ENCODE data around the gene ASIC3. TPM values are rescaled to one million over a fixed set of nuclear protein-coding genes. Genes with fewer than 3 reads are reported as not detected.
A peak's percentile ranks its signal among the peaks of the same experiment; 100 is the strongest.

The ASIC3 gene
- total and polyA plus RNA-seq, 2 of the 4 experiments (the other 2 are of a cell fraction) = 0.74 TPM; not detected in 1

DNA sequence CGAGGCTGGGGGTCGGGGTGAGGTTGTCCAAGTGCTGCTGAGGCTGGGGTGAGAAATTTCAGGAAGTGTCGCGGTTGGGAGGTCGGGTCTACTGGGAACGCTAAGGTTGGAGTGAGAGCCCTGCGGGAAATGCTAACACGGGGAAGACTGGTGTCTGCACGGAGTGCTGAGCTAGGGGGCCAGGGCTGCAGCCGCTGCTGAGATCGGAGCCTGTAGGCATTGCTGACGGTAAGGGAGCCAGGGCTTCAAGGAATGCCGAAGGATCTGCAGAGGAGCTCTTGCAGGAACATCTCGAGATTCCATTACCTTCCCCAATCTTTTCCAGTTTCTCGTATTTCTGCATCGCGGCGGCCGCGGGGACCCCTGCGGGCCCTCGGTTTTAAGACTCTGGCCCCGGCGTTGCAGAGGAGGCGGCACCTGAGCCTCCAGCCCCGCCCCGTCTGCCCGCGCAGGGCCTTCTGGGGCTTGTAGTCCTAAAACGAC is 9.2 kb downstream of the ASIC3 start, which contains the start of gene CDK5:
Gene CDK5 (minus strand): TSS at position 392 of the 483 bp plus-strand sequence. CDS start 49 bp downstream, at position 343.
- Histone ChIP-seq H3K18ac (ENCODE audit: low read depth, low read length) (peak within 1 kb of the TSS; percentile 52), H3K14ac (replicated peaks; ENCODE audit: low read depth, low read length) (peak within 1 kb of the TSS; percentile 97), H3K27ac (ENCODE audit: insufficient read depth, low read length) (peak within 1 kb of the TSS; percentile 91), H4K8ac (ENCODE audit: low read depth in 2 of 2, low read length in 2 of 2) (peak within 1 kb of the TSS; percentile 94 to 100), H3K79me1 (ENCODE audit: low read depth in 1 of 2, low read length in 2 of 2) (peaks cover 19 to 52% of the 10 kb centered on the region in 2 experiments), H3K4ac (ENCODE audit: low read depth, low read length) (peak within 1 kb of the TSS; percentile 97), H3K4me1 (ENCODE audit: control insufficient read depth, insufficient read depth, low read length) (peaks cover 36% of the 10 kb centered on the region), H4K20me1 (ENCODE audit: insufficient read depth, low read length) (peaks cover 13% of the 10 kb centered on the region), H2AK9ac (replicated peaks; ENCODE audit: low read depth, low read length, poor library complexity) (peak within 1 kb of the TSS; percentile 95), H2BK20ac (ENCODE audit: low read depth, low read length) (peak within 1 kb of the TSS; percentile 18), H3K27me3 (ENCODE audit: control insufficient read depth, insufficient read depth, low read length) (no peaks in the 10 kb centered on the region), H3K9ac (ENCODE audit: low read depth, low read length) (peak within 1 kb of the TSS; percentile 88), H3K9me3 (ENCODE audit: control insufficient read depth, insufficient read depth, low read length) (no peaks in the 10 kb centered on the region), H2BK120ac (ENCODE audit: low read depth, low read length) (peak within 1 kb of the TSS; percentile 84), H3K4me3 (ENCODE audit: insufficient read depth, low read depth, low read length) (peak within 1 kb of the TSS; percentile 67), H4K5ac (ENCODE audit: low read depth, low read length) (peak within 1 kb of the TSS; percentile 80), H3K9me1 (ENCODE audit: insufficient read depth, low read length) (peaks cover 12% of the 10 kb centered on the region; the same call in 1 of the 2 replicates), H2BK5ac (ENCODE audit: low read depth, low read length, poor library complexity, severe bottlenecking) (peak within 1 kb of the TSS; percentile 94), H3K56ac (ENCODE audit: extremely low read depth, insufficient read depth, low read length) (peak within 1 kb of the TSS; percentile 95), H2AFZ (replicated peaks; ENCODE audit: low read length, poor library complexity) (peak within 1 kb of the TSS; percentile 92), H3K23ac (ENCODE audit: low read depth, low read length) (peak within 1 kb of the TSS; percentile 91), H2AK5ac (ENCODE audit: low read depth, low read length) (peak within 1 kb of the TSS; percentile 95), H2BK15ac (ENCODE audit: low read depth, low read length) (peak within 1 kb of the TSS; percentile 69; the same call in 2 of the 3 replicates), H3K4me2 (ENCODE audit: low read depth, low read length) (peak within 1 kb of the TSS; percentile 81), H3K36me3 (ENCODE audit: control insufficient read depth, insufficient read depth, low read length) (no peaks in the 10 kb centered on the region), H4K91ac (ENCODE audit: insufficient read depth, low read depth, low read length) (peak within 1 kb of the TSS; percentile 98)
- in situ Hi-C loops (cut with MboI; ENCODE audit: low sequenced_read_pairs) (no loop called here), intact Hi-C loops (cut with micrococcal nuclease) (no loop called here), dilution Hi-C loops (cut with HindIII; ENCODE audit: low sequenced_read_pairs, unreplicated experiment) (no loop called here)
- DNase-seq (no peak), ATAC-seq (ENCODE audit: low read depth) (peak; percentile 8)
- ChIA-PET POLR2A (ENCODE audit: unreplicated experiment) (no interaction called here), CTCF (interaction anchor here (0.8 kb wide), 1 partner anchor 1770 kb away, joined by 3 read pairs; no protein-coding TSS in a partner anchor)
- TF ChIP-seq MAZ (IDR thresholded peaks at IDR 0.05; ENCODE audit: borderline replicate concordance, low read depth, low read length) (peak; percentile 83; the same call in 1 of the 2 replicates), POLR2A (IDR thresholded peaks at IDR 0.05; ENCODE audit: low read depth, low read length) (no peak)
- WGBS, 2 experiments (ENCODE audit: extremely low coverage in 2 of 2, insufficient read length in 1 of 2) = 0% methylated on average over 16 of the region's 30 CpGs; no CpG with 5 or more reads in 1 of the 2 experiments
- BruUV-seq (replicated peaks) = no TSS peak

All from IMR-90 (cell line).